Endodermal cell (in vitro differentiated cells): ENCODE measurements around the gene PRR33. TPM values are rescaled to one million over a fixed set of nuclear protein-coding genes. Genes with fewer than 3 reads are reported as not detected.

Experiments
- DNase-seq: peaks from one replicate; pipeline ENCODE4 v3.0.0-alpha.2; 2017
- H3K27ac ChIP-seq: 2 replicates; pipeline ENCODE4 v1.5.1; 2013; ENCODE audit warnings: mild to moderate bottlenecking, low read depth, low read length, moderate library complexity
- H3K27me3 ChIP-seq: 2 replicates; pipeline ENCODE4 v1.6.1; 2013; ENCODE audit warnings: mild to moderate bottlenecking, low read length, moderate library complexity; ENCODE audit not compliant: insufficient read depth, control insufficient read depth, poor library complexity, severe bottlenecking
- H3K36me3 ChIP-seq: 2 replicates; pipeline ENCODE4 v1.7.0; 2013; ENCODE audit warnings: mild to moderate bottlenecking, low read length, moderate library complexity; ENCODE audit not compliant: control insufficient read depth, insufficient read depth
- H3K4me1 ChIP-seq: one replicate; pipeline ENCODE4 v1.7.0; 2013; ENCODE audit warnings: low read length; ENCODE audit not compliant: control insufficient read depth, insufficient read depth
- H3K4me3 ChIP-seq: 2 replicates; pipeline ENCODE4 v1.5.1; 2013; ENCODE audit warnings: mild to moderate bottlenecking, low read length, moderate library complexity
- H3K9ac ChIP-seq: 2 replicates; pipeline ENCODE4 v1.6.1; 2013; ENCODE audit warnings: mild to moderate bottlenecking, low read length, moderate library complexity; ENCODE audit not compliant: poor library complexity, severe bottlenecking; ENCODE audit errors: extremely low read depth
- H3K9me3 ChIP-seq: 2 replicates; pipeline ENCODE4 v1.6.1; 2013; ENCODE audit warnings: mild to moderate bottlenecking, low read length, moderate library complexity; ENCODE audit not compliant: control insufficient read depth
- H3K27ac Mint-ChIP-seq: 2 replicates; pipeline ENCODE4 v1.8.0; 2020; ENCODE audit warnings: mixed read lengths
- H3K27me3 Mint-ChIP-seq: 2 replicates; pipeline ENCODE4 v1.8.0; 2021; ENCODE audit warnings: mild to moderate bottlenecking, mixed read lengths; ENCODE audit not compliant: insufficient read depth
- H3K36me3 Mint-ChIP-seq: 2 replicates; pipeline ENCODE4 v1.8.0; 2020; ENCODE audit warnings: low read depth, mixed read lengths
- H3K4me1 Mint-ChIP-seq: 2 replicates; pipeline ENCODE4 v1.8.0; 2020; ENCODE audit warnings: mixed read lengths
- H3K4me3 Mint-ChIP-seq: 2 replicates; pipeline ENCODE4 v1.8.0; 2020; ENCODE audit warnings: mild to moderate bottlenecking, moderate library complexity, mixed read lengths
- H3K9me3 Mint-ChIP-seq: 2 replicates; pipeline ENCODE4 v1.8.0; 2020; ENCODE audit warnings: mild to moderate bottlenecking, mixed read lengths
- CTCF ChIP-seq: fragments of 200-600 bp; sonication (generic); conservative IDR thresholded peaks from 2 replicates; pipeline ENCODE4 v1.5.0; 2021; ENCODE audit warnings: antibody characterized with exemption, mild to moderate bottlenecking
- WGBS, 2 experiments: methylation state at CpG; one replicate each; pipeline versions ENCODE4 v1.1.5 to v1.1.7; 2013; ENCODE audit warnings: missing lambda C conversion rate in 2 of 2, mixed read lengths in 1 of 2; ENCODE audit not compliant: insufficient coverage in 1 of 2, insufficient read length in 1 of 2; 5-methylcytosine and 5-hydroxymethylcytosine counted together
- total RNA-seq, 2 donors: library from RNA; stranded (reverse); fragmentation: NEBNext Ultra II Directional in 1 of 2; extraction: Animal tissue kit (Norgen Biotek cat#: 25700) in 1 of 2; gene quantifications; 2 replicates in 1 of 2; 3 replicates in 1 of 2; pipeline ENCODE4 v1.2.1, GENCODE V29; 2021

The PRR33 gene
- total RNA-seq, 2 donors from 2014 or later, result not detected

GRCh38 chr11:1931341-1932104, 39.8 kb upstream of the PRR33 start:
- Histone ChIP-seq H3K4me1 (no peaks in the 10 kb centered on the region), H3K27ac (no peak overlapping the region), H3K9me3 (no peaks in the 10 kb centered on the region), H3K4me3 (no peak overlapping the region), H3K9ac (no peak overlapping the region), H3K36me3 (no peaks in the 10 kb centered on the region), H3K27me3 (no peaks in the 10 kb centered on the region)
- Mint-ChIP-seq H3K4me1 (no peaks in the 10 kb centered on the region), H3K9me3 (no peaks in the 10 kb centered on the region), H3K4me3 (no peak overlapping the region), H3K27me3 (peaks cover 5% of the 10 kb centered on the region), H3K36me3 (no peaks in the 10 kb centered on the region), H3K27ac (no peak overlapping the region)
- WGBS, 2 experiments, result 90% methylated on average over 6 to 17 of the region's 18 CpGs
- TF ChIP-seq CTCF, result no peak
- DNase-seq, result no peak

DNA sequence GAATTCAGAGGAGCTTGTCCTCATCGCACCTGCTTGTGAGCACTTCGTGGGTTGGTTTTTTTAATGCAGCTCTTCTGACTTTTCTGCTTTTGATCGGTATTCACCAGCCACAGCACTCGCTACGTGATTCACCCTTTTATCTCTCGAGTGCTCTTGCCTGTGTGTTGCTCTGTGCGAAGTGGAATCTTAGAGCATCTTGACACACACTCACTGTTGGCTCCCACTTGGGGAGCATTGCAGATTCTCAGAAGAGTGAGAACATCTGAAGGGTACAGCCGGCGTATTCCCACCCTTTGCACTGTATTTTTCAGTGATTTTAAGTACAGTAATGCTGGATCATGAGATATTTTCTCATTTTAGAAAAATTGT, 38.8 kb upstream of the PRR33 start:
- Mint-ChIP-seq H3K27me3 (peaks cover 5% of the 10 kb centered on the region), H3K4me1 (no peaks in the 10 kb centered on the region), H3K4me3 (no peak overlapping the region), H3K9me3 (no peaks in the 10 kb centered on the region), H3K27ac (no peak overlapping the region), H3K36me3 (no peaks in the 10 kb centered on the region)
- Histone ChIP-seq H3K27ac (no peak overlapping the region), H3K9ac (no peak overlapping the region), H3K36me3 (no peaks in the 10 kb centered on the region), H3K27me3 (no peaks in the 10 kb centered on the region), H3K4me1 (no peaks in the 10 kb centered on the region), H3K4me3 (no peak overlapping the region), H3K9me3 (no peaks in the 10 kb centered on the region)
- no peak for TF ChIP-seq CTCF
- DNase-seq, result no peak
- 90 to 96% methylated on average over 9 of the region's 9 CpGs for WGBS, 2 experiments

DNA sequence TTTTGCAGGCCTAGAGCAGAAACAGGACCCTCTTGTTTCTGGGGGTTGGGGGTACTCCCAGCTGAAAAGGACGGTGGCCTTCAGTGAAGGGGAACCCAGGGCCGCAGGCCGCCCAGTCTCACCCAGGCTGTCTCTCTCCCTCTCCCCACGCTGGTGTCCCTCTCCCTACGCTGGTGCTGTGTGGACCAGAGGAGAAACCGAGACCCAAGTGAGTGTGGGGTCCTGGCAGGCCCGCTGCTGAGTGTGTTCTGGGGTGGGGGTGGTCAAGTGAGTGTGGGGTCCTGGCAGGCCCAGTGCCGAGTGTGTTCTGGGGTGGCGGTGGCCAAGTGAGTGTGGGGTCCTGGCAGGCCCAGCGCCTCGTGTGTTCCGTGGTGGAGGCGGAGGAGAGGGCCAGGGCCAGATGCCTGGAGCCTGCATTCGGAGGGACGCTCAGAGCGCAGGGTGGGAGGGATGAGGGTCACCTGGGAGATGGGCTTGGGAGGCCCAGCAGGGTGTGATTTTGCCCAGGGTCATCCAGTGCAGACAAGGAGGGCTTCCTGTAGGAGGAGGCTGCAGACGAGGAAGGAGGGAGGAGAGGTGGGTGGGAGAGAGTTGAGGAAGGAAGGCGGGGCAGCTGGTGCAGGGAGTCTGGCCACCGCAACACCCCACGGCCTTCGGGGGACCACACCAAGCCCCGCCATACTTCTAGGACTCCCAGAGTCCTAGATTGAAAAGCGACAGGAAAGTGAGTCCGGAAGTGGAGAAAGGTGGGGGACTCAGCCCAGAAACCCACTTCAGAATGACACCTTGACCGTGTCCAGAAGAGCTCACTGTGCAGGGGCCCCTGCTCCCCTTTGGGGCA, 38.1 kb upstream of the PRR33 start:
- Histone ChIP-seq H3K27ac (no peak overlapping the region), H3K4me1 (no peaks in the 10 kb centered on the region), H3K36me3 (no peaks in the 10 kb centered on the region), H3K9me3 (no peaks in the 10 kb centered on the region), H3K4me3 (no peak overlapping the region), H3K27me3 (no peaks in the 10 kb centered on the region), H3K9ac (no peak overlapping the region)
- Mint-ChIP-seq H3K4me3 (no peak overlapping the region), H3K27ac (no peak overlapping the region), H3K4me1 (no peaks in the 10 kb centered on the region), H3K9me3 (no peaks in the 10 kb centered on the region), H3K36me3 (no peaks in the 10 kb centered on the region), H3K27me3 (peaks cover 5% of the 10 kb centered on the region)
- no peak for DNase-seq
- 88 to 91% methylated on average over 15 to 24 of the region's 25 CpGs for WGBS, 2 experiments
- TF ChIP-seq CTCF, result no peak
